ENCODE measurements around the gene TOB2. TPM values are rescaled to one million over a fixed set of nuclear protein-coding genes. Genes with fewer than 3 reads are reported as not detected.

The TOB2 gene
- total and polyA plus RNA-seq, 7 experiments from 2014 or later = 8.2 to 37.8 (median 25.0) TPM

GRCh38 chr22:41478891-41479521 is 32.4 kb upstream of the TOB2 start:
- Mint-ChIP-seq H3K27me3 (no peaks in the 10 kb centered on the region), H3K4me1 (peaks cover 9 to 42% (median 29%) of the 10 kb centered on the region in 7 donors), H3K27ac (no peak overlapping the region), H3K36me3 (peaks cover 0 to 4% (median 0%) of the 10 kb centered on the region in 5 donors), H3K4me3 (no peak overlapping the region), H3K9me3 (no peaks in the 10 kb centered on the region)
- ATAC-seq (peak; percentile 26), DNase-seq (no peak)
- Histone ChIP-seq H3K27me3 (ENCODE audit: control insufficient read depth in 2 of 2, insufficient read depth in 2 of 2, low read length in 2 of 2) (no peaks in the 10 kb centered on the region), H3K27ac (ENCODE audit: low read depth, low read length) (no peak overlapping the region), H3K4me1 (ENCODE audit: control insufficient read depth in 2 of 2, insufficient read depth in 2 of 2, low read length in 2 of 2) (peaks cover 0 to 2% of the 10 kb centered on the region in 2 donors), H3K9me3 (ENCODE audit: control insufficient read depth in 2 of 3, low read length in 3 of 3) (no peaks in the 10 kb centered on the region), H3K4me3 (ENCODE audit: low read length) (no peak overlapping the region), H3K36me3 (ENCODE audit: control insufficient read depth in 2 of 3, insufficient read depth in 3 of 3, low read length in 3 of 3) (peaks cover 0 to 14% (median 0%) of the 10 kb centered on the region in 3 experiments)
- CTCF ChIA-PET = interaction anchor here (0.6 to 0.9 kb wide), 2 partner anchors 10 to 1181 kb away, joined by 3 read pairs; partner anchors contain the start of genes ACO2 and PHF5A
- POLR2A ChIA-PET = interaction anchor here (4.0 kb wide), 1 partner anchor 10 kb away, joined by 21 read pairs; the partner anchor contains the start of genes ACO2 and PHF5A
- intact Hi-C loops (cut with micrococcal nuclease) = no loop called here

GRCh38 chr22:41478473-41478872 is 31.9 kb upstream of the TOB2 start:
- intact Hi-C loops (cut with micrococcal nuclease) = no loop called here
- DNase-seq (no peak), ATAC-seq (no peak)
- H3K36me3 Mint-ChIP-seq = peaks cover 0 to 4% (median 0%) of the 10 kb centered on the region in 5 donors
- CTCF ChIA-PET = interaction anchor here (0.9 kb wide), 1 partner anchor 9 kb away, joined by 3 read pairs; the partner anchor contains the start of genes ACO2 and PHF5A
- H3K4me1 ChIP-seq (ENCODE audit: control insufficient read depth in 2 of 2, insufficient read depth in 2 of 2, low read length in 2 of 2) = peaks cover 0 to 6% of the 10 kb centered on the region in 2 donors
- H3K9me3 Mint-ChIP-seq = no peaks in the 10 kb centered on the region
- peaks cover 0 to 18% (median 0%) of the 10 kb centered on the region in 3 experiments for H3K36me3 ChIP-seq (ENCODE audit: control insufficient read depth in 2 of 3, insufficient read depth in 3 of 3, low read length in 3 of 3)
- no peak overlapping the region for H3K4me3 Mint-ChIP-seq
- no peak overlapping the region for H3K27ac ChIP-seq (ENCODE audit: low read depth, low read length)
- no peak overlapping the region for H3K4me3 ChIP-seq (ENCODE audit: low read length)
- no peak overlapping the region for H3K27ac Mint-ChIP-seq
- peaks cover 11 to 43% (median 30%) of the 10 kb centered on the region in 7 donors for H3K4me1 Mint-ChIP-seq
- no peaks in the 10 kb centered on the region for H3K27me3 Mint-ChIP-seq
- no peaks in the 10 kb centered on the region for H3K27me3 ChIP-seq (ENCODE audit: control insufficient read depth in 2 of 2, insufficient read depth in 2 of 2, low read length in 2 of 2)
- POLR2A ChIA-PET = interaction anchor here (4.0 kb wide), 1 partner anchor 10 kb away, joined by 21 read pairs; the partner anchor contains the start of genes ACO2 and PHF5A
- H3K9me3 ChIP-seq (ENCODE audit: control insufficient read depth in 2 of 3, low read length in 3 of 3) = no peaks in the 10 kb centered on the region

GRCh38 chr22:41474872-41475451 is 28.4 kb upstream of the TOB2 start:
- Histone ChIP-seq H3K4me3 (ENCODE audit: low read length) (no peak overlapping the region), H3K27ac (ENCODE audit: low read depth, low read length) (no peak overlapping the region), H3K27me3 (ENCODE audit: control insufficient read depth in 2 of 2, insufficient read depth in 2 of 2, low read length in 2 of 2) (no peaks in the 10 kb centered on the region), H3K36me3 (ENCODE audit: control insufficient read depth in 2 of 3, insufficient read depth in 3 of 3, low read length in 3 of 3) (peaks cover 0 to 22% (median 0%) of the 10 kb centered on the region in 3 experiments), H3K4me1 (ENCODE audit: control insufficient read depth in 2 of 2, insufficient read depth in 2 of 2, low read length in 2 of 2) (peaks cover 4 to 10% of the 10 kb centered on the region in 2 donors), H3K9me3 (ENCODE audit: control insufficient read depth in 2 of 3, low read length in 3 of 3) (no peaks in the 10 kb centered on the region)
- Mint-ChIP-seq H3K36me3 (peaks cover 0 to 4% (median 2%) of the 10 kb centered on the region in 5 donors), H3K27ac (no peak overlapping the region), H3K4me1 (peaks cover 13 to 46% (median 35%) of the 10 kb centered on the region in 7 donors), H3K27me3 (no peaks in the 10 kb centered on the region), H3K9me3 (peaks cover 0 to 2% (median 0%) of the 10 kb centered on the region in 11 donors), H3K4me3 (no peak overlapping the region)
- intact Hi-C loops (cut with micrococcal nuclease) = no loop called here
- no peak for DNase-seq
- CTCF ChIA-PET = no interaction called here
- POLR2A ChIA-PET = no interaction called here
- no peak for ATAC-seq

GRCh38 chr22:41471568-41471967 is 25.0 kb upstream of the TOB2 start:
- H3K4me1 Mint-ChIP-seq = peaks cover 24 to 65% (median 50%) of the 10 kb centered on the region in 7 donors
- CTCF ChIA-PET = no interaction called here
- POLR2A ChIA-PET = interaction anchor here (0.7 to 1.1 kb wide), 3 partner anchors 23 to 60 kb away, joined by 3 to 5 read pairs (median 4); partner anchors contain the start of gene TOB2
- peak overlapping the region; percentile 25 for H3K27ac ChIP-seq (ENCODE audit: low read depth, low read length)
- no peak overlapping the region for H3K4me3 Mint-ChIP-seq
- intact Hi-C loops (cut with micrococcal nuclease) = no loop called here
- H3K27ac Mint-ChIP-seq = peak overlapping the region in 1 of 9 donors; percentile 11
- ATAC-seq = no peak
- H3K4me1 ChIP-seq (ENCODE audit: control insufficient read depth in 2 of 2, insufficient read depth in 2 of 2, low read length in 2 of 2) = peaks cover 19 to 26% of the 10 kb centered on the region in 2 donors
- no peak overlapping the region for H3K4me3 ChIP-seq (ENCODE audit: low read length)
- H3K36me3 Mint-ChIP-seq = peaks cover 0 to 12% (median 8%) of the 10 kb centered on the region in 5 donors
- no peaks in the 10 kb centered on the region for H3K27me3 ChIP-seq (ENCODE audit: control insufficient read depth in 2 of 2, insufficient read depth in 2 of 2, low read length in 2 of 2)
- no peak for DNase-seq
- no peaks in the 10 kb centered on the region for H3K9me3 ChIP-seq (ENCODE audit: control insufficient read depth in 2 of 3, low read length in 3 of 3)
- H3K36me3 ChIP-seq (ENCODE audit: control insufficient read depth in 2 of 3, insufficient read depth in 3 of 3, low read length in 3 of 3) = peaks cover 0 to 24% (median 11%) of the 10 kb centered on the region in 3 experiments
- no peaks in the 10 kb centered on the region for H3K27me3 Mint-ChIP-seq
- peaks cover 0 to 2% (median 0%) of the 10 kb centered on the region in 11 donors for H3K9me3 Mint-ChIP-seq

GRCh38 chr22:41470886-41471285 is 24.3 kb upstream of the TOB2 start:
- intact Hi-C loops (cut with micrococcal nuclease) = no loop called here
- Histone ChIP-seq H3K27me3 (ENCODE audit: control insufficient read depth in 2 of 2, insufficient read depth in 2 of 2, low read length in 2 of 2) (no peaks in the 10 kb centered on the region), H3K4me3 (ENCODE audit: low read length) (no peak overlapping the region), H3K27ac (ENCODE audit: low read depth, low read length) (peak overlapping the region; percentile 25), H3K36me3 (ENCODE audit: control insufficient read depth in 2 of 3, insufficient read depth in 3 of 3, low read length in 3 of 3) (peaks cover 6 to 31% (median 17%) of the 10 kb centered on the region in 3 experiments), H3K4me1 (ENCODE audit: control insufficient read depth in 2 of 2, insufficient read depth in 2 of 2, low read length in 2 of 2) (peaks cover 19 to 26% of the 10 kb centered on the region in 2 donors), H3K9me3 (ENCODE audit: control insufficient read depth in 2 of 3, low read length in 3 of 3) (no peaks in the 10 kb centered on the region)
- peaks cover 24 to 68% (median 54%) of the 10 kb centered on the region in 7 donors for H3K4me1 Mint-ChIP-seq
- peaks cover 0 to 15% (median 12%) of the 10 kb centered on the region in 5 donors for H3K36me3 Mint-ChIP-seq
- ChIA-PET CTCF (no interaction called here), POLR2A (interaction anchor here (1.1 kb wide), 1 partner anchor 22 kb away, joined by 4 read pairs; no protein-coding TSS in a partner anchor)
- peak overlapping the region in 8 of 9 donors; percentile 33 to 100 (median 72) for H3K27ac Mint-ChIP-seq
- peak overlapping the region in 9 of 10 donors; percentile 15 to 94 (median 54) for H3K4me3 Mint-ChIP-seq
- no peak for ATAC-seq
- H3K9me3 Mint-ChIP-seq = peaks cover 0 to 2% (median 0%) of the 10 kb centered on the region in 11 donors
- no peaks in the 10 kb centered on the region for H3K27me3 Mint-ChIP-seq
- DNase-seq = no peak

GRCh38 chr22:41469218-41469851 is 22.7 kb upstream of the TOB2 start:
- intact Hi-C loops (cut with micrococcal nuclease) = loop anchor here (1.0 to 5.0 kb wide), 11 partner anchors 21 to 613 kb away; partner anchors contain the start of genes DESI1 (in 2 of the 2), XRCC6 (in 2 of the 2), PMM1 (in 1 of the 2) and POLR3H (in 1 of the 2)
- Mint-ChIP-seq H3K9me3 (peaks cover 0 to 2% (median 0%) of the 10 kb centered on the region in 11 donors), H3K27ac (peak overlapping the region; percentile 98 to 100 (median 99)), H3K4me1 (peaks cover 22 to 76% (median 60%) of the 10 kb centered on the region in 7 donors), H3K36me3 (peaks cover 1 to 22% (median 16%) of the 10 kb centered on the region in 5 donors), H3K4me3 (peak overlapping the region; percentile 88 to 94 (median 91)), H3K27me3 (no peaks in the 10 kb centered on the region)
- Histone ChIP-seq H3K27ac (ENCODE audit: low read depth, low read length) (peak overlapping the region; percentile 89), H3K9me3 (ENCODE audit: control insufficient read depth in 2 of 3, low read length in 3 of 3) (no peaks in the 10 kb centered on the region), H3K4me1 (ENCODE audit: control insufficient read depth in 2 of 2, insufficient read depth in 2 of 2, low read length in 2 of 2) (peaks cover 19 to 26% of the 10 kb centered on the region in 2 donors), H3K4me3 (ENCODE audit: low read length) (peak overlapping the region; percentile 76), H3K27me3 (ENCODE audit: control insufficient read depth in 2 of 2, insufficient read depth in 2 of 2, low read length in 2 of 2) (no peaks in the 10 kb centered on the region), H3K36me3 (ENCODE audit: control insufficient read depth in 2 of 3, insufficient read depth in 3 of 3, low read length in 3 of 3) (peaks cover 14 to 43% (median 19%) of the 10 kb centered on the region in 3 experiments)
- DNase-seq (peak in 1 of 9 donors; percentile 57), ATAC-seq (no peak)
- ChIA-PET CTCF (interaction anchor here (0.8 to 1.3 kb wide), 4 partner anchors 9 to 67 kb away, joined by 3 to 4 read pairs (median 3); no protein-coding TSS in a partner anchor), POLR2A (interaction anchor here (0.6 to 4.8 kb wide), 20 partner anchors 10 to 613 kb away, joined by 3 to 143 read pairs (median 4); partner anchors contain the start of genes PMM1, RANGAP1, ST13 and TEF)
